ENCODE data around the gene COMMD1.

Gene COMMD1

DNA sequence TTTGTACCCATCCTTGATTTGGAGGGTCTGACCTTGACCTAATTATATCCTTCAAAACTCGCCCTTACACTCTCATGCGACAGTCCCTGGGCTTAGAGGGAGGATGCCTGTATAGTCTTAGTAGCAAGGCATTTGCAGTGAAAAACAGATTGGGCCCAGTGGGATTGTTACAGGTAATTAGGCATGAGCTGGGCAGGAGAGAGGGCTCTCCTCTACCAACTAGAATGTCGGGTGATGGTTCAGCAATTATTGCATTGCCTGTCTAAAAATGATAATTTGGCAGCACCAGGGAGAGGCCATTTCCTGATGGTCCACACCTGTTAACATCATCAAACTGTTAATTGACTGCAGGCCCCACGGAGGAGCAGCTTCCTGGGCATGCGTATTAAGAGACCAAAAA, 32.4 kb downstream of the COMMD1 start:
- ChIA-PET CTCF (interaction anchor here (0.6 kb wide), 1 partner anchor 599 kb away, joined by 3 read pairs; no protein-coding TSS in a partner anchor), POLR2A (ENCODE audit: low non-redundant PET) (no interaction called here)
- H3K27ac ChIP-seq: no peak overlapping the region
- no peak for TF ChIP-seq CTCF (conservative IDR thresholded peaks at IDR 0.05; ENCODE audit: low read depth)
- no peak for DNase-seq (ENCODE audit: low spot score)

DNA sequence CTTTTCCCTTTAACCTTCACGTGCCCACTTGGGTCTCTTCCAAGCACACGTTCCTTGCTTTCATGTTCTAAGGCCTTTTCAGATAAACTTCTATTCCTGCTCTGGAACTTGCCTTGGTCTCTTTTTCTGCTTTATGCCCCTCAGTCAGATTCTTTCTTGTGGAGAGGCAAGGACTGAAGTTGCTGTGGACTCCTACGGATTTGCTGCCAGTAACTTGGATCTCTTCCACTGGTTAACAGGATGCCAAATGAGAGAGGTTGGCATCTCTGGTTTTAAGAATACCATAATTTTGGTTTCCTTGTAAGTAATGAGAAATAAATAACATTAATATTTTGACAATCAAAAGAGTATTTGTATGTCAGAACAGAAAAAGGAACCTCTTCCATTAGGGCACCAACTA, 33.0 kb downstream of the COMMD1 start:
- CTCF ChIA-PET: interaction anchor here (0.6 kb wide), 1 partner anchor 1288 kb away, joined by 3 read pairs; no protein-coding TSS in a partner anchor
- no peak for TF ChIP-seq CTCF (conservative IDR thresholded peaks at IDR 0.05; ENCODE audit: low read depth)
- no peak overlapping the region for H3K27ac ChIP-seq
- no peak for DNase-seq (ENCODE audit: low spot score)
- POLR2A ChIA-PET (ENCODE audit: low non-redundant PET): no interaction called here

GRCh38 chr2:61943251-61943650, 37.8 kb downstream of the COMMD1 start:
- CTCF ChIA-PET: interaction anchor here (0.6 kb wide), 2 partner anchors 13 to 17 kb away, joined by 3 to 6 read pairs; no protein-coding TSS in a partner anchor
- no peak for TF ChIP-seq CTCF (conservative IDR thresholded peaks at IDR 0.05; ENCODE audit: low read depth)
- POLR2A ChIA-PET (ENCODE audit: low non-redundant PET): no interaction called here
- DNase-seq (ENCODE audit: low spot score): no peak
- no peak overlapping the region for H3K27ac ChIP-seq

DNA sequence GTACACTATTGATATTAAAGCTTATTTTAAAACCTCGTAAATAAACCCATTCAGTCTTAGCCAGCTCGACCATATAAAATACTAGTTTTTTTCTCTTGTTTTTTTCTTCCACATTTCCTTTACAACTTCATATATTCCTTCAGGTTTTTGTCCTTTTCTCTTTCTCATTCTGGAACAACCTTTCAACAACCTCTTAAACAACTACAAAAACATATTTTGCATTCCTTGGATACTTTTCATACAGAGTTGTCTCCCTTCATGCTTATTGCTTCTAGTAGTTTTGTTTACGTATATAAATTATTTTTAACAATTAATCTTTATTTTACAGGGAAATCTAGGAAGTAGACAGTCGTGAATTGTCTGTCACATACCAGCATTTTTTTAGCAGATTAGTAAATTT, 41.2 kb downstream of the COMMD1 start:
- no peak overlapping the region for H3K27ac ChIP-seq
- no peak for DNase-seq (ENCODE audit: low spot score)
- TF ChIP-seq CTCF (conservative IDR thresholded peaks at IDR 0.05; ENCODE audit: low read depth): no peak
- POLR2A ChIA-PET (ENCODE audit: low non-redundant PET): no interaction called here
- CTCF ChIA-PET: interaction anchor here (0.6 kb wide), 1 partner anchor 48 kb away, joined by 4 read pairs; no protein-coding TSS in a partner anchor

GRCh38 chr2:61948661-61949457, 43.4 kb downstream of the COMMD1 start:
- ChIA-PET POLR2A (ENCODE audit: low non-redundant PET) (no interaction called here), CTCF (interaction anchor here (1.1 kb wide), 1 partner anchor 826 kb away, joined by 3 read pairs; no protein-coding TSS in a partner anchor)
- no peak overlapping the region for H3K27ac ChIP-seq
- DNase-seq (ENCODE audit: low spot score): no peak
- no peak for TF ChIP-seq CTCF (conservative IDR thresholded peaks at IDR 0.05; ENCODE audit: low read depth)

DNA sequence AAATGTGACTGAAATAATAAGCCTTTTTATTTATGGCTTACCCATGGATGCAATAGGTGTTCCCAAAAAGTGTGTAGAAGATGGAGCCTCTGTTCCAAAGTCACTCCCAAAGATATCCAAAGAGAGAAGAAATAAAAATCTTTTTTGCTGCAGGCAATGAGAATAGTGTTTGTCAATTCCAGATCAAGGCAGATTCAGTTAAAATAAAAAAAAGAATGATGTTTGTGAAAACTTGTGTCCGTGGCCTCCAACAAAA, 43.9 kb downstream of the COMMD1 start:
- CTCF ChIA-PET: interaction anchor here (1.1 kb wide), 1 partner anchor 826 kb away, joined by 3 read pairs; no protein-coding TSS in a partner anchor
- no peak overlapping the region for H3K27ac ChIP-seq

More for the DNA sequence above, 43.9 kb downstream of the COMMD1 start:
- no peak for DNase-seq (ENCODE audit: low spot score)
- no peak for TF ChIP-seq CTCF (conservative IDR thresholded peaks at IDR 0.05; ENCODE audit: low read depth)
- POLR2A ChIA-PET (ENCODE audit: low non-redundant PET): no interaction called here
